ENCODE results near the gene CCDC32. TPM values are rescaled to one million over a fixed set of nuclear protein-coding genes. Genes with fewer than 3 reads are reported as not detected.

Gene CCDC32
- total RNA-seq, 1 donor from 2014 or later = 31.3 TPM

GRCh38 chr15:40569129-40569953 is 4.5 kb upstream of the CCDC32 start, which contains the start of gene RPUSD2:
Gene RPUSD2, plus strand, starts transcription at chr15:40569299. Its CDS starts 39 bp downstream, at chr15:40569338.
- DNase-seq (ENCODE audit: low spot score) (peak; percentile 95), ATAC-seq (peak; percentile 86)
- intact Hi-C loops (cut with DNase I) = no loop called here

DNA sequence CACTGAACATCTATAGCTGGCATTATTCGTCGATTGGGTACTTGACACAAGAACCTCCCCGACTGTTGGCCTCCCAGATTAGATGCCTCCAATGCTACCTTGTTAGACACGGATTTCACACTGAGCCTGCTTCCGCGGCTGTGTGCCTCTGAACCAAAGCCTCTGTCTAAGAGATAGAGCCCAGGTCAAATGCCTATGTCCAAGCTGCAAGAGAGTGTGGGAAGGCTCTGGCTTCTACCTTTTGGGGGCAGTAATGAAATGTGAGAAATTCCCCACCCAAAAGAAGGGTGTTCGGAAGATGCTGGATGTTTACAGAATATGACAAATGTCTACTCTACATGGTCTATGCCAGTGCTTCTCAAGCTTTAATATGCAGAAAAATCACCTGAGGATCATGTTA is 2.3 kb upstream of the CCDC32 start:
- ATAC-seq (no peak), DNase-seq (ENCODE audit: low spot score) (no peak)
- intact Hi-C loops (cut with DNase I) = no loop called here

DNA sequence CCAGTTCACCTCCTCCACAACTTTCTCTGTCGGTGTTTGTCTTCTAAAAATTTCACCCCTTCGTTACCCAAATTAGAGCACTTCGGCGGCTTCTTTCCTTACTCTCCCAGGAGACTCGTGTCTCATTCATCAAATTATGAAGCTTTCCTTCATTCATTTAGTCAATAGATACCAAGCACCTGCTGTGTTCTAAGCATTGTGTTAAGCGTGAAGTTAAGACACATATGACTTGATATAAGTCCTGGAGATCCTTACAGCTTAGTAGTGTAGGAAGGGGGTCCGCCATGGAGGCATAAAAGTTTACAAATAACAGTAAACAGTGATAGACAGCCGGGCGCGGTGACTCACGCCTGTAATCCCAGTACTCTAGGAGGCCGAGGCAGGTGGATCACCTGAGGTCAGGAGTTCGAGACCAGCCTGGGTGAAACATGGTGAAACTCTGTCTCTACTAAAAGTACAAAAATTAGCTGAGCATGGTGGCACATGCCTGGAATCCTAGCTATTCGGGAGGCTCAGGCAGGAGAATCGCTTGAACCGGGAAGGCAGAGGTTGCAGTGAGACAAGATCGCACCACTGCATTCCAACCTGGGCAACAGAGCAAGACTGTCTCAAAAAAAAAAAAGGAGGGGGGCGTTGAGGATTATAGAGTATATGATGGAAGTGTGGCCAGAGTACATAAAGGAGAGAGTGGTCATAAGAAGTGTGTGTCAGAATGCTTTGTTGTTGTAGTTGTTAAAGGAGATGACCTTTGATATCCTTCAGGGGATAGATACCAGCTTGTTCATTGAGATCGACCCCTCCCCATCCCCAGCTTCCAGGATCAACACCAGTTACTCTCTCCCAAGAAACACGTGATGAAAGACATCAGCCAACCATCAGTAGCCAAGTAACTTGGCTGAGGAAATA is 744 bp upstream of the CCDC32 start:
- DNase-seq (ENCODE audit: low spot score) (no peak), ATAC-seq (no peak)
- intact Hi-C loops (cut with DNase I) = no loop called here

GRCh38 chr15:40563426-40563825 is 1.4 kb downstream of the CCDC32 start:
- DNase-seq (ENCODE audit: low spot score) (no peak), ATAC-seq (no peak)
- intact Hi-C loops (cut with DNase I) = no loop called here

DNA sequence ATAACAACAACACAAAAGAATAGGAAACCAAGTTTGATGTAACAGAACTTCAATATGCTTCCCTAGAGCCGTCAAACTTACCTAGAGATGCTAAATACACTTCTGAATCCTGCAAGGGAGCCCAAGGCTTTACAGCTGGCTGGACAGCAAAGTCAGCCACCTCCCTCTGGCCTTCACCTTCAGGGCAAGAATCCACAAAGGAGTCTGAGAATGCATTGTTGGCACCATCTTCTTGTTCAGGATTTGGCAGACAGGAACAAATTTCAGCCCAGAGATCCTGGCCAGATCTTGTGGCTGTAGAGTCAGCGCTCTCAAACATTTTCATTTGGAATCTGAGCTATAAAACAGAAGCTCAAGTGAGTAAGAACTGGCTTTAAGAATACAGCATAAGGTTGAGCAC is 2.2 kb downstream of the CCDC32 start:
- intact Hi-C loops (cut with DNase I) = no loop called here
- DNase-seq (ENCODE audit: low spot score) (no peak), ATAC-seq (no peak)

DNA sequence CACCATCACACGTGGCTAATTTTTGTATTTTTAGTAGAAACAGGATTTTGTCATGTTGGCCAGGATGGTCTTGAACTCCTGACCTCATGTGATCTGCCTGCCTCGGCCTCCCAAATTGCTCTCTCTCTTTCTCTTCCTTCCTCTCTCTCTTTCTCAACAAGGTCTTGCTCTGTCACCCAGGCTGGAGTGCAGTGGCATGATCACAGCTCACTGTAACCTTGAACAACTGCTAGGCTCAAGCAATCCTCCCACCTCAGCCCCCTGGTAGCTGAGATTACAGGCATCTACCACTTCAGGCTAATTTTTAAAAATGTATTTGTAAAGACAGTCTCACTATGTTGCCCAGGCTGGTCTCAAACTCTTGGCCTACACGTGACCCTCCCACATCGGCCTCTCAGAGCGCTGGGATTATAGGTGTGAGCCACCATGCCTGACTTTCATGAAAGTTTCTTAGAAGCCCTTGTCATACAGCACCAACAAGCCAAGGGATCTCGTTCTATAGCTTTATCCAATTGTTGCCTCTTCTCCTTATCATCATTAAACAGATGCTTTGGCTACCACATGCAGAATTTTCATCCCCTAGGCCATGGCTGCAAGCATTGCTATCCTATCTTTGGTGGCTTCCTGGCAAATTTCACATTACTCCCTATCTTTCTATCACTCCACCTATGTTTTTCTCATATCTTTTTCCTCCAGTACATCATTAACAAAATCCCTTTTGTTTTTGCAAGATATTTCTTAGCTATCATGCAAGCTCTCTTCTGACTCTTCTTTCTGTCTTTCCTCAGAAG is 5.7 kb downstream of the CCDC32 start:
- DNase-seq (ENCODE audit: low spot score) (no peak), ATAC-seq (no peak)
- intact Hi-C loops (cut with DNase I) = no loop called here

DNA sequence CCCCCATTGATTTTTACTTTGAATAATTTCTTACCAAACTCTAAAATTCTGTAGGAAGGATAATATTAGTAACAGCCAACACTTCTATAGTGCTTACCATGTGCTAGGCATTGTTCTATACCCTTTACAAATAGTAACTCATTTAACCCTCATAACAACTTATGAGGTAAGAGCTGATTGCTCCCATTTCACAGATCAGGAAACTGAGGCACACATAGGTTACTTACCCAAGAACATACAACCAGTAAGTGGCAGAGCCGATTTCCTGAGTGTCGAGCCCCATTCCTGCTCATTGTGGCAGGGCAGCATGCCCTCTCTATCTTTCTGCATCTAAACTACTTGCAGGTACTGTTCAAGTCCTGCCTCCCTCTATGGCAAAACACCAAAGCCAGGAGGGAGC is 9.0 kb downstream of the CCDC32 start:
- DNase-seq (ENCODE audit: low spot score) (no peak), ATAC-seq (no peak)
- intact Hi-C loops (cut with DNase I) = no loop called here

DNA sequence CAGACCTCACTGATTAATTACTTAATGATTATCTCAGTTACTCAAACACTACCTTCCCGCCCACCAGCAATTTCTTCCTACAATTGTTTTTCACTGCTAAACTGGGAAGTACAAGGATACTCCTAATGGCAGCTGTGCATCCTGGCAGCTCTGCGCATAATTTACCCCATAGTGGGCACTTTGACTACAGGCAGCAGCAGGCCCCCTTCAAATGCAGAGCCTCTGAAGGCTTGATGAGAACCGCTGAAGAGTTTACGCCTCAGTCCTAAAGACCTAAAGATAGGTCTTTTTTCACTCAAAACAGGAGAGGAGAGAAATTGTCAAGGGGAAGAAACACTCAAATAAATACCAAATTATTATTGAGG is 10.7 kb downstream of the CCDC32 start:
- DNase-seq (ENCODE audit: low spot score) = no peak
- intact Hi-C loops (cut with DNase I) = no loop called here
- ATAC-seq = no peak

DNA sequence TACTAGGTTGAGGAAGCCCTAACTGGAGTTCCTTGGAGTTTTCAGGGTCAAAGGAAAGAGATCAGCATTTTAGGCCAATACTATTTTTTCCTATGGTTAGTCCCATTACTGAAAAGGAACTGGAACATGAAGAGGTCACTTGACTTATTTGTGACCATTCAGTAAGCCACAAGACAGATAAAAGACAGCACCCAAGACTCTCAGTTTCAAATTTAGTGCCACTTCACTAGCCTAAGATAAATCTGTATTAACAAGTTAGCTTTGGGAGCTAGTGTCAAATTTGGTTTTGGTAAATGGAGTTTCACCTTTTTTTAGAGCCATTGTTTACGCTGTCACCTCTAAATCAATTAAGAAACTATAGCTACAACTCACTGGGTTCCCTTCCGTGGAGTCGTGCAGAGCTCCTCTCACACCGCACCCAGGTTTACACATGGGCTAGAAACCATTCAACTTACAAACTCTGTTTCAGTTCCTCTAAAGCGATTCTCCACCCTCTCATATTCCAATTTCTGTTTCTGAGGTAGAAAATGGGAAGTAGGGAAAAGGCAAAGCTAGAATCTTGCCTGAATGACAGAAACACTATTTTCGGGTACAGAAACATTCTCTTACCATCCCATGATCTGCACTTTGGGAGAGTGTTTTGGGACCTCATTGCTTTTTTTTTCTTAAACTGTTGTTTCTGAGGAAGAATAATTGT is 14.4 kb downstream of the CCDC32 start:
- no peak for DNase-seq (ENCODE audit: low spot score)
- peak; percentile 28 for ATAC-seq
- intact Hi-C loops (cut with DNase I) = no loop called here

- intact Hi-C loops (cut with DNase I) = no loop called here
- ATAC-seq (no peak), DNase-seq (ENCODE audit: low spot score) (no peak)
Measured at GRCh38 chr15:40549894-40550293, 14.9 kb downstream of the CCDC32 start.

GRCh38 chr15:40548610-40549009 is 16.2 kb downstream of the CCDC32 start:
- DNase-seq (ENCODE audit: low spot score) (no peak), ATAC-seq (no peak)
- intact Hi-C loops (cut with DNase I) = no loop called here

DNA sequence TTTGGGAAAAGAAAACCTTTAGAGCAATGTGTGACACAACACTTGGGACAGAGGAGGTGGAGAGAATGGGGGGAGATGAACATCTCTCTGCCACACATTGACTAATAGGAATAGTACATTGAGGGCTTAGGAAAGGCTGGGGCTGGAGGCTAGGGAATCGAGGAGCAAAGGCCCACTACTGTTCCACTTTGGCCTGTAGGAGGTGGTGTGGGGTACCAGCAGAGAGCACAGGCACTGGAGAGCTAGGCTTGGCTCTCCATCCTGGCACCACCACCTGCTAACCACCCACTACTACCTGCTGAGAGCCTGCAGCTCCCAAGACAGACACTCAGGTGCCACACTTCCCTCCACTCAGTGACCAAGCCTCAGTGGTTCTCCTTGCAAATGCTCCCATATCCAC is 19.4 kb downstream of the CCDC32 start:
- ATAC-seq (no peak), DNase-seq (ENCODE audit: low spot score) (no peak)
- intact Hi-C loops (cut with DNase I) = no loop called here

DNA sequence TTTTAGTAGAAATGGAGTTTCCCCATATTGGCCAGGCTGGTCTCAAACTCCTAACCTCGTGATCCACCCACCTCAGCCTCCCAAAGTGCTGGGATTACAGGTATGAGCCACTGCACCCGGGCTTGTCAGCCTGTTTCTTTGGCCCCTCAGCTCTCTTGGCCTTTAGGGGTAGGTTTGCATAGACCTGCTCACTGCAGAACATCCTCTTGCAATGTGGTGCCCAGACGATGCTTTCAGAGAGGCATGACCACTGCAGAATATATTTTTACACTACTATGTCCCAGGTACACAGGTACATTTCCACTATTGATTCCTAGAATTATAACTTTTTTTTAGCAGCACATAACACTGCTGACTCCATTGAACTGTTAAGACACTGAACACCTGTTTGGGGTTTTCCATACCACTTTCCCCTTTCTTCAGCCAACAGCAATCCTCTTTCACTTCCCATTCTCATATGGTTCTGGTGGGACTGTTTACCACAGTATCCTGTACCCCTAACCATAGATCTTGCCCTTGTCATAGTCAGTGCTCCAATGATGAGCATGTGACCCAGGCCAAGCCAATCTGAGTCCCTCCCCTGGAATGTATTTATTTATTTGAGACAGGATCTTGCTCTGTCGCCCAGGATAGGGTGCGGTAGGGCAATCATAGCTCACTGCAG is 21.1 kb downstream of the CCDC32 start:
- DNase-seq (ENCODE audit: low spot score) (no peak), ATAC-seq (no peak)
- intact Hi-C loops (cut with DNase I) = no loop called here

- no peak for DNase-seq (ENCODE audit: low spot score)
- no peak for ATAC-seq
- intact Hi-C loops (cut with DNase I) = no loop called here
Measured at GRCh38 chr15:40543082-40543481, 21.8 kb downstream of the CCDC32 start.

DNA sequence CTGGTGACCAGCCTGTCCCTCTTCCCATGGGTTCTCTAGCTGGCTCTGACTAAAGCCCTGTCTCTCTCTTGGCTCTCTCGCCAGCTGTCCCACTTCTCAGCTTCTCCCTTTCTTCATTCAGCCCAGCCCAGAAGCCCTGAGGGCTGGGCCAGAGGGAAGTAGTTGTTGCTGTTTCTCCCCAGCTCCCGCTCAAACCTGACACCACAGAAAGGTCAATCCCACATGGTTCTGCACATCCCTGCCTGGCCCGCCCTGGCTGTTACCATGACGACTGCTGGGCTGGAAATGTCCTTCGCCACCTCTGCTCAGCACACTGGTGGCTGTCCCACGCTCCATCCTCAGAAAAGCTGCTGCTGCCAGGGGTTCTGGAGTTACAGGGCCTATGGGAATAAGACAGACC is 25.9 kb downstream of the CCDC32 start:
- intact Hi-C loops (cut with DNase I) = no loop called here
- DNase-seq (ENCODE audit: low spot score) (no peak), ATAC-seq (no peak)

GRCh38 chr15:40536501-40536900 is 28.3 kb downstream of the CCDC32 start:
- DNase-seq (ENCODE audit: low spot score) (no peak), ATAC-seq (no peak)
- intact Hi-C loops (cut with DNase I) = no loop called here

GRCh38 chr15:40534371-40534770 is 30.5 kb downstream of the CCDC32 start:
- DNase-seq (ENCODE audit: low spot score) (no peak), ATAC-seq (no peak)
- intact Hi-C loops (cut with DNase I) = no loop called here

- ATAC-seq = no peak
- intact Hi-C loops (cut with DNase I) = no loop called here
- DNase-seq (ENCODE audit: low spot score) = no peak
Measured at GRCh38 chr15:40533763-40534364, 31.0 kb downstream of the CCDC32 start.

Measured in sciatic nerve (tissue), 2 donors.